B cell (primary cell): ENCODE measurements around the gene MMP26. TPM values are rescaled to one million over a fixed set of nuclear protein-coding genes. Genes with fewer than 3 reads are reported as not detected.

Experiments used
- ATAC-seq: fragments of 200-7000 bp; cut with Tn5 transposase; one replicate; pipeline ENCODE4 v1.10.0; 2021; ENCODE audit warnings: low read depth, mild to moderate bottlenecking, moderate number of reproducible peaks, moderate library complexity
- CTCF ChIA-PET: fragments of 350-600 bp; sonication (Branson Sonifier 250); formaldehyde crosslinking; loops from one replicate; lab custom pipeline; 2021; ENCODE audit warnings: antibody characterized with exemption, inconsistent platforms; lab: Charles Lee
- POLR2A ChIA-PET: fragments of 350-600 bp; sonication (Branson Sonifier 250); formaldehyde crosslinking; loops from one replicate; lab custom pipeline; 2021; ENCODE audit warnings: antibody characterized with exemption; lab: Charles Lee
- DNase-seq: peaks from one replicate; pipeline ENCODE4 v3.0.0; 2013
- H2AFZ ChIP-seq: 2 replicates; pipeline ENCODE4 v1.6.1; 2012; ENCODE audit warnings: mild to moderate bottlenecking, low read depth, low read length; ENCODE audit not compliant: insufficient read depth, poor library complexity, severe bottlenecking
- H3K27ac ChIP-seq, 2 donors: 1 replicate in 1 of 2; 2 replicates in 1 of 2; pipeline ENCODE4 v1.5.1; 2012 to 2013; ENCODE audit warnings: low read length in 2 of 2, mild to moderate bottlenecking in 2 of 2, moderate library complexity in 1 of 2
- H3K27me3 ChIP-seq, 4 experiments: fragments of 200-600 bp in 1 of 4; sonication (generic) in 1 of 4; replicated peaks in 1 of 4; 1 replicate in 2 of 4; 2 replicates in 2 of 4; pipeline versions ENCODE4 v1.6.1 to v1.7.0; 2013 to 2016; ENCODE audit warnings: low read length in 3 of 4, mild to moderate bottlenecking in 2 of 4, mixed read lengths in 1 of 4, moderate library complexity in 1 of 4; ENCODE audit not compliant: insufficient read depth in 4 of 4, control insufficient read depth in 3 of 4; ENCODE audit errors: control extremely low read depth in 1 of 4
- H3K36me3 ChIP-seq, 2 experiments: replicated peaks in 1 of 2; 1 replicate in 1 of 2; 2 replicates in 1 of 2; pipeline versions ENCODE4 v1.6.1 to v1.7.1; 2013; ENCODE audit warnings: low read length in 1 of 2; ENCODE audit not compliant: insufficient read depth in 2 of 2, control insufficient read depth in 1 of 2; ENCODE audit errors: control extremely low read depth in 1 of 2, extremely low read depth in 1 of 2
- H3K4me1 ChIP-seq, 2 donors: fragments of 200-600 bp in 1 of 2; sonication (generic) in 1 of 2; 1 replicate in 1 of 2; 2 replicates in 1 of 2; pipeline versions ENCODE4 v1.5.1 to v1.6.1; 2013 to 2017; ENCODE audit warnings: low read length in 2 of 2; ENCODE audit not compliant: control insufficient read depth in 2 of 2, insufficient read depth in 2 of 2
- H3K4me2 ChIP-seq: replicated peaks from 2 replicates; pipeline ENCODE3; 2012; ENCODE audit warnings: mild to moderate bottlenecking, low read depth, low read length; ENCODE audit not compliant: poor library complexity, severe bottlenecking
- H3K4me3 ChIP-seq, 5 experiments: fragments of 200-600 bp in 1 of 5; sonication (generic) in 1 of 5; 1 replicate in 3 of 5; 2 replicates in 2 of 5; pipeline versions ENCODE4 v1.5.1 to v1.7.0; 2011 to 2016; ENCODE audit warnings: low read length in 4 of 5, mild to moderate bottlenecking in 4 of 5, low read depth in 2 of 5, control low read depth in 1 of 5, moderate library complexity in 1 of 5; ENCODE audit not compliant: insufficient read depth in 1 of 5; ENCODE audit errors: control extremely low read depth in 1 of 5, extremely low read depth in 1 of 5
- H3K79me2 ChIP-seq: fragments of 200-600 bp; sonication (generic); one replicate; pipeline ENCODE4 v1.6.0; 2016; ENCODE audit warnings: low read length; ENCODE audit not compliant: control insufficient read depth, insufficient read depth
- H3K9ac ChIP-seq: fragments of 200-600 bp; sonication (generic); 2 replicates; pipeline ENCODE4 v1.6.1; 2017; ENCODE audit warnings: mild to moderate bottlenecking, low read length, moderate library complexity
- H3K9me3 ChIP-seq, 3 donors: one replicate each; pipeline versions ENCODE4 v1.6.1 to v1.7.1; 2013; ENCODE audit warnings: low read length in 2 of 3; ENCODE audit not compliant: control insufficient read depth in 2 of 3, insufficient read depth in 1 of 3; ENCODE audit errors: control extremely low read depth in 1 of 3
- H4K20me1 ChIP-seq: 2 replicates; pipeline ENCODE4 v1.6.0; 2012; ENCODE audit warnings: mild to moderate bottlenecking, low read length; ENCODE audit not compliant: insufficient read depth, control insufficient read depth, poor library complexity, severe bottlenecking
- H3K27ac Mint-ChIP-seq: one replicate; pipeline ENCODE4 v1.8.0; 2021; ENCODE audit warnings: mixed read lengths
- H3K27me3 Mint-ChIP-seq: one replicate; pipeline ENCODE4 v1.8.0; 2021; ENCODE audit warnings: mixed read lengths
- H3K4me1 Mint-ChIP-seq: one replicate; pipeline ENCODE4 v1.8.0; 2021; ENCODE audit warnings: mixed read lengths
- H3K4me3 Mint-ChIP-seq: one replicate; pipeline ENCODE4 v1.8.0; 2021; ENCODE audit warnings: mixed read lengths
- H3K9me3 Mint-ChIP-seq: one replicate; pipeline ENCODE4 v1.8.0; 2022; ENCODE audit warnings: mixed read lengths; ENCODE audit not compliant: insufficient read depth
- CTCF ChIP-seq: fragments of 200-600 bp; IDR thresholded peaks from one replicate; pipeline ENCODE4 v1.8.0; 2022; ENCODE audit warnings: antibody characterized with exemption, mild to moderate bottlenecking
- EZH2 ChIP-seq: IDR thresholded peaks from 2 replicates; pipeline ENCODE4 v1.6.1; 2012; ENCODE audit warnings: borderline replicate concordance, low read depth, mild to moderate bottlenecking, moderate library complexity, low read length; ENCODE audit not compliant: insufficient read depth, poor library complexity, severe bottlenecking
- WGBS: methylation state at CpG from one replicate; pipeline ENCODE4 v1.1.5; 2013; ENCODE audit warnings: missing lambda C conversion rate; ENCODE audit not compliant: insufficient coverage; 5-methylcytosine and 5-hydroxymethylcytosine counted together
- intact Hi-C: fragments of 100-400 bp; cut with micrococcal nuclease; formaldehyde crosslinking; loops from one replicate; pipeline ENCODE4 v1.10.0; 2022
- polyA plus RNA-seq: library from polyadenylated mRNA; depleted of rRNA; stranded (reverse); fragments of >200 nt; gene quantifications from 2 replicates; pipeline ENCODE4 v1.2.3, GENCODE V29; 2012
- total RNA-seq, 2 donors: library from RNA; stranded (reverse); fragments of 120-200 nt in 1 of 2; gene quantifications; 1 replicate in 1 of 2; 2 replicates in 1 of 2; pipeline versions ENCODE4 v1.2.3 to v1.2.4, GENCODE V29; 2013 to 2022

The MMP26 gene
- total and polyA plus RNA-seq, 2 donors (not counting 1 experiment from before 2014, with no cell fraction given): not detected

- CTCF ChIA-PET: no interaction called here
- Histone ChIP-seq H3K27ac (no peak within 1 kb of the TSS), H3K9me3 (no peaks in the 10 kb centered on the region), H3K4me3 (no peak within 1 kb of the TSS), H3K4me1 (no peaks in the 10 kb centered on the region), H3K79me2 (no peaks in the 10 kb centered on the region), H3K27me3 (no peaks in the 10 kb centered on the region), H3K36me3 (no peaks in the 10 kb centered on the region), H3K4me2 (no peak within 1 kb of the TSS), H4K20me1 (no peaks in the 10 kb centered on the region), H3K9ac (no peak within 1 kb of the TSS), H2AFZ (no peak within 1 kb of the TSS)
- H3K9me3 Mint-ChIP-seq: no peaks in the 10 kb centered on the region
- TF ChIP-seq EZH2 (no peak), CTCF (no peak)
- intact Hi-C loops: no loop called here
- H3K27ac Mint-ChIP-seq: no peak within 1 kb of the TSS
- H3K4me3 Mint-ChIP-seq: no peak within 1 kb of the TSS
- POLR2A ChIA-PET: no interaction called here
- H3K27me3 Mint-ChIP-seq: peaks cover 3% of the 10 kb centered on the region
- no peaks in the 10 kb centered on the region for H3K4me1 Mint-ChIP-seq
- WGBS: 75% methylated on average over 1 of the region's 3 CpGs
- DNase-seq (no peak), ATAC-seq (no peak)
These were observed 7.0 kb upstream of the MMP26 start, which contains the start of gene OR51E2 for GRCh38 chr11:4697585-4697984. Gene OR51E2, minus strand, starts transcription at chr11:4697853. Its CDS starts 15,142 bp downstream, at chr11:4682711.

- WGBS: no CpG with 5 or more reads among the region's 3 CpGs
- Histone ChIP-seq H3K79me2 (no peaks in the 10 kb centered on the region), H3K36me3 (no peaks in the 10 kb centered on the region), H3K9me3 (no peaks in the 10 kb centered on the region), H3K9ac (no peak overlapping the region), H3K4me3 (no peak overlapping the region), H4K20me1 (no peaks in the 10 kb centered on the region), H2AFZ (no peak overlapping the region), H3K27ac (no peak overlapping the region), H3K4me1 (no peaks in the 10 kb centered on the region), H3K27me3 (no peaks in the 10 kb centered on the region), H3K4me2 (no peak overlapping the region)
- Mint-ChIP-seq H3K4me1 (no peaks in the 10 kb centered on the region), H3K4me3 (no peak overlapping the region), H3K27me3 (peaks cover 3% of the 10 kb centered on the region), H3K9me3 (no peaks in the 10 kb centered on the region), H3K27ac (no peak overlapping the region)
- DNase-seq (no peak), ATAC-seq (no peak)
- intact Hi-C loops: no loop called here
- ChIA-PET POLR2A (no interaction called here), CTCF (no interaction called here)
- TF ChIP-seq EZH2 (no peak), CTCF (no peak)
These were observed 4.7 kb upstream of the MMP26 start for GRCh38 chr11:4699697-4700435.
